ENCODE data around the gene GLT6D1. TPM values are rescaled to one million over a fixed set of nuclear protein-coding genes. Genes with fewer than 3 reads are reported as not detected.

GLT6D1 gene
- total and polyA plus RNA-seq, 2 of the 8 experiments (the other 6 are each of a cell fraction or from before 2014, with no cell fraction given): 1.3 to 2.1 TPM

- ChIA-PET CTCF (ENCODE audit: partially characterized antibody) (interaction anchor here (0.9 to 1.5 kb wide), 2 partner anchors 16 to 179 kb away, joined by 3 to 6 read pairs; no protein-coding TSS in a partner anchor), POLR2A (ENCODE audit: partially characterized antibody) (interaction anchor here (0.7 kb wide), 1 partner anchor 46 kb away, joined by 3 read pairs; no protein-coding TSS in a partner anchor)
- no peak overlapping the region for H3K56ac ChIP-seq (replicated peaks; ENCODE audit: insufficient read length, low read depth, low read length)
- no peak overlapping the region for H4K91ac ChIP-seq (replicated peaks; ENCODE audit: insufficient read length, low read length)
- FAIRE-seq: no peak
- no peak overlapping the region for H3K27ac ChIP-seq (ENCODE audit: low read depth, low read length)
- TF ChIP-seq MAFK (IDR thresholded peaks at IDR 0.05; ENCODE audit: low read depth, low read length): no peak
- no peak for TF ChIP-seq BACH1 (IDR thresholded peaks at IDR 0.05; ENCODE audit: low read length)
- TF ChIP-seq USF2 (IDR thresholded peaks at IDR 0.05; ENCODE audit: low read length): no peak
- TF ChIP-seq RBBP5 (IDR thresholded peaks at IDR 0.05; ENCODE audit: borderline replicate concordance, low read depth, low read length): no peak
- no peak for TF ChIP-seq SRF (IDR thresholded peaks at IDR 0.05; ENCODE audit: low read depth, low read length)
- TF ChIP-seq JUND (IDR thresholded peaks at IDR 0.05; ENCODE audit: low read length): no peak
- no peak for TF ChIP-seq NRF1 (IDR thresholded peaks at IDR 0.05; ENCODE audit: low read depth, low read length)
- WGBS, 2 experiments (ENCODE audit: extremely low coverage in 1 of 2, insufficient coverage in 1 of 2, insufficient read length in 1 of 2, insufficient replicate concordance in 2 of 2, low coverage in 1 of 2, low lambda C conversion rate in 2 of 2, missing lambda C conversion rate in 1 of 2): 82% methylated on average over 8 of the region's 8 CpGs; no CpG with 5 or more reads in 1 of the 2 experiments
- no peaks in the 10 kb centered on the region for H3K27me3 ChIP-seq (replicated peaks in 1 of 4; ENCODE audit: control insufficient read depth in 3 of 4, extremely low read depth in 1 of 4, insufficient read depth in 3 of 4, low read length in 3 of 4)
- no peaks in the 10 kb centered on the region for H3K4me1 ChIP-seq (replicated peaks in 1 of 4; ENCODE audit: control insufficient read depth in 3 of 4, insufficient read depth in 4 of 4, low read length in 3 of 4)
- H3K14ac ChIP-seq (ENCODE audit: insufficient read length): no peak overlapping the region
- no peak overlapping the region for H3K4me3 ChIP-seq (ENCODE audit: extremely low read depth in 1 of 4, insufficient read depth in 2 of 4, low read depth in 3 of 4, low read length in 4 of 4)
- H3K79me1 ChIP-seq (ENCODE audit: low read depth, low read length): no peaks in the 10 kb centered on the region
- H3K9me3 ChIP-seq (ENCODE audit: insufficient read depth in 2 of 2, low read depth in 1 of 2, low read length in 1 of 2): no peaks in the 10 kb centered on the region
- H3K36me3 ChIP-seq (ENCODE audit: control insufficient read depth in 2 of 4, insufficient read depth in 4 of 4, low read length in 3 of 4): no peaks in the 10 kb centered on the region
- H4K8ac ChIP-seq (ENCODE audit: extremely low read depth, insufficient read depth, low read length): no peak overlapping the region; the same call in none of the 2 replicates
- H4K5ac ChIP-seq (ENCODE audit: insufficient read length, low read depth, low read length): no peak overlapping the region
- no peak overlapping the region for H3K4ac ChIP-seq (replicated peaks; ENCODE audit: insufficient read length, low read depth, low read length)
- no peak overlapping the region for H3K4me2 ChIP-seq (ENCODE audit: insufficient read depth in 1 of 2, low read depth in 2 of 2, low read length in 2 of 2)
- H2BK5ac ChIP-seq (ENCODE audit: low read depth, low read length): no peak overlapping the region
- H3K9ac ChIP-seq (replicated peaks in 1 of 4; ENCODE audit: extremely low read depth in 1 of 4, low read depth in 3 of 4, low read length in 3 of 4): no peak overlapping the region
- H2BK120ac ChIP-seq (replicated peaks; ENCODE audit: low read depth, low read length): no peak overlapping the region
- no peak overlapping the region for H2BK20ac ChIP-seq (ENCODE audit: low read length)
- no peak overlapping the region for H2AK5ac ChIP-seq (ENCODE audit: low read depth, low read length)
- no peak overlapping the region; the same call in 1 of the 2 replicates for H2BK12ac ChIP-seq (ENCODE audit: low read depth, low read length)
- no peaks in the 10 kb centered on the region for H3K79me2 ChIP-seq (ENCODE audit: control insufficient read depth in 1 of 2, insufficient read depth in 2 of 2, low read length in 2 of 2)
- H4K20me1 ChIP-seq (replicated peaks in 1 of 2; ENCODE audit: control insufficient read depth in 1 of 2, insufficient read depth in 2 of 2, low read length in 2 of 2): no peaks in the 10 kb centered on the region
- no peak overlapping the region for H3K23ac ChIP-seq (ENCODE audit: insufficient read length)
- no peak overlapping the region for H2AFZ ChIP-seq (ENCODE audit: low read length)
- H2BK15ac ChIP-seq (ENCODE audit: low read length): no peak overlapping the region
- H3K18ac ChIP-seq (ENCODE audit: extremely low read depth, low read length): no peak overlapping the region
- no peak for DNase-seq (ENCODE audit: low read depth in 1 of 2, low spot score in 2 of 2)
- H3K23me2 ChIP-seq (ENCODE audit: low read depth, low read length): no peaks in the 10 kb centered on the region
Observed at GRCh38 chr9:135618866-135619598, 20.3 kb downstream of the GLT6D1 start.

All from H1 (cell line).